ENCODE data around the gene AOC1.

The AOC1 gene

DNA sequence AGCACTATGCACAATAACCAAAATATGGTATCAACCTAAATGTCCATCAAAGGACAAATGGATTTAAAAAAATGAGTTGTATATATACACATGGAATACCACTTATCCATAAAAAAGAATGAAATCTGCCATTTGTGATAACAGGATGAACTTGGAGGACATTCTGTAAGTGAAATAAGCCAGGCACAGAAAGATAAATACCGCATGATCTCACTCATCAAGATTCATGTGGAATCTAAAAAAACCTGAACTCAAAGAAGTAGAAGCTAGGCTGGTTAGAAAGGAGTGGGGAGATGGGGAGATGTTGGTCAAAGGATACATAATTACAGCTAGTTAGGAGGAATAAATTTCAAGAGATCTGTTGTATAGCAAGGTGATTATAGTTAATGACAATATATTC lies 17.3 kb upstream of the AOC1 start:
- DNase-seq: no peak

DNA sequence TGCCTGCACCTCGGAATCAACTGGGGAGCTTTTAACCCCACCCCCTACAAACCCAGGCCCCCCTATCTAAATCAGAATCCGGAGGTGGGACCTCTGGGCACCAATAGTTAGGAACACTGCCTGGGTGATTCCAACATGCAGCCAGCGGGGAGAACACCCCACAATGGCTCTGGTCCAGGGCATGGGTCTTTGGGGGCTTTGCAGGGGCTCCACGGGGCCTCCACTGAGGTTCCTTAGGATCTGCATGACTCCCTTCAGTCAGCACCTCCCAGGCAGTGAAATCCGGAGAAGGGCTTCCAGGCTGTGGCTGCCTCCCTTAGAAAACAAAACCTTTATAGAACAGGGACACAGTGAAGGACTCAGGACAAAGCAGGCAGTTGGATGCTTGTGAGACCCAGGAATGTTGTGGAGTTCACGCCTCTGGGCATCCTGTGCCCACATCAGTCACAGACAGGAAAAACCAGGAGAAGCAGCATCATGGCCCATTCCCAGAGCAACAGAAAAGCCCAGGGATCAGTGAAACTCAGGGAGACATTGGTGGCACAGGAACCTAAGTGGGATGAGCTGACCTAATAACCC lies 16.5 kb upstream of the AOC1 start:
- DNase-seq: no peak

DNA sequence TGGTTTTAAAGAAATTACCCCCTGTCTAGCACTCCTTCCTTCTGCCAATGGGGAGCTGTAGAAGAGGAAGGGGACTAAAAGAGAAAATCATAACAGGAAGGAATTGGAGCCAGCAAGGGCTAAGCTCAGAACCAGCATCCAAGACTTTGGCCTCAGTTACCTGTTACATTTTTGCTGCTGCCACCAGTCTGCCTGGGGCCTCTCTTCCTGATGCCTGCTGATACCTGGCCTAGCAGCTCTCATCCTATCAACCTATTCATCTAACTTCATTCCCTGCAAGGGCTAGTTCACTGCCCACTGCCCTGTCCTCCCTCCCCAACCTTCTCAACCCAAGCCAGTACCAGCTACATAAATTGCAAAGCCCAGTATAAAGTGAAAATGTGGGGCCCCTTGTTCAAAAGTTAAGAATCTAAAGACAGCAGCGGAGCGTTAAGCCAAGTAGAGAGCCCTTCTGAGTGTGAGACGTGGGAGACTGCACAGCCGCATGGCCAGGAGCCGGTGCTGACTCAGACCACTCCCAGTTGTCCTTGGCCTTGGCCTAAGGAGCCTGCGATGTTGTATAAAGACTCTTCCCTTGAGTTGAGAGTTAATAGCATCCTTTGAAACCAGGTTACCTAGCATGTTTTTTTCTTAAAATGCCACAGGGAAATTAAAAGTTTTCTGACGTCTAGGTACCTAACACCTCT lies 13.2 kb upstream of the AOC1 start:
- DNase-seq: no peak

DNA sequence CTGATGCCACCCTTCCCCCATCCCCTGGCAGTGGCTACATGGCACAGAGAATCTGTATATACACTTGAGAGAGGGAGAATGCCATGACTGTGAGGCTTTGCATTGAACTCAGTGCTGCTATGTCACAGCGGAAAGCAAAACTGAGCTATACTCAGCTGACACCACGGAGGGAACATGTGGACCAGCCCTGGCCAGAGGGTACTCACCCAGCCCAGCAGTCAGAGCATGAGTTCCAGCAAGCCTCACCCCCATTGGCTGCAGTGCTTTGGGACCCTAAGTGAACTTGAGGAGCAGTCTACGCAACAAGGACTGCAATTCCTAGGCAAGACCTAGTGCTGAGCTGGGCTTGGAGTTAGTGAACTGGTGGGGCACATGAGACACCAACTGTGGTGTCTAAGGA lies 10.3 kb upstream of the AOC1 start:
- DNase-seq: no peak

DNA sequence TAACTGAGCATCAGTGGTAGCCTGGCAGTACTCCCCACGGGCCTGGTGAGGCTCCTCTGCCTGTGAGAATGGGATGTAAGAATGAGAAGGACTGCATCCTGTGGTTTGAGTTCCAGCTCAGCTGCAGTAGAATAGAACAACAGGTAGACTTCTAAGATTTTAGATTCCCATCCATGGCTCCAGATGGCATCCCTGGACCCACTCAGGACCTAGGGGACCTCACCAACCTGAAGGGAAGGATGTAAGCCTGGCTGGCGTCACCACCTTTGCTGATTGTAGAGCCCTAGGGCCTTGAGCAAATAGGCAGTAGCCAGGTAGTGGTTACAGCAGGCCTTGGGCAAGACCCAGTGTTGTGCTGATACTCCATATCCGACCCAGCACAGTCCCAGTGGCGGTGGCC lies 9.6 kb upstream of the AOC1 start:
- no peak for DNase-seq

DNA sequence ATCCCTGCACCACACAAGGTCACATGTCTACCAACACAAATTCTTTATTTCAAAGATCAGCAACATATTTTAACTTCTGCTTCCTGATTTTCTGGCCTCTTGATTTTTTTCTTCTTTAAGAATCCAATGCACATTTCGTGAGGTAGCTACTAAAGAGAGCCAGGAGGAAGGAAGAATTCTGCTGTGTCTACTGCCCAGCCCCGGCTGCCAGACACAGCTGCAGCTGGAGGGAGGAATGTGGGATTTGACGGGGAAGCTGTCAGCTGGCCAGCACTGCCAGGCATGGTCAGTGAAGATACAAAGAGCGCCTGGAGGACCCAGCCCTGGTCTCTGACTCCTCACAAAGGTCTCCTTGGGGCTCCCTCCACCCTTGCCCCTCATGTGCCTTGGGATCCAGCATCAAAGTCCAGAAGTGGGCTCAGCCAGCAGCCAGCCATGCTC lies 6.9 kb upstream of the AOC1 start:
- no peak for DNase-seq

DNA sequence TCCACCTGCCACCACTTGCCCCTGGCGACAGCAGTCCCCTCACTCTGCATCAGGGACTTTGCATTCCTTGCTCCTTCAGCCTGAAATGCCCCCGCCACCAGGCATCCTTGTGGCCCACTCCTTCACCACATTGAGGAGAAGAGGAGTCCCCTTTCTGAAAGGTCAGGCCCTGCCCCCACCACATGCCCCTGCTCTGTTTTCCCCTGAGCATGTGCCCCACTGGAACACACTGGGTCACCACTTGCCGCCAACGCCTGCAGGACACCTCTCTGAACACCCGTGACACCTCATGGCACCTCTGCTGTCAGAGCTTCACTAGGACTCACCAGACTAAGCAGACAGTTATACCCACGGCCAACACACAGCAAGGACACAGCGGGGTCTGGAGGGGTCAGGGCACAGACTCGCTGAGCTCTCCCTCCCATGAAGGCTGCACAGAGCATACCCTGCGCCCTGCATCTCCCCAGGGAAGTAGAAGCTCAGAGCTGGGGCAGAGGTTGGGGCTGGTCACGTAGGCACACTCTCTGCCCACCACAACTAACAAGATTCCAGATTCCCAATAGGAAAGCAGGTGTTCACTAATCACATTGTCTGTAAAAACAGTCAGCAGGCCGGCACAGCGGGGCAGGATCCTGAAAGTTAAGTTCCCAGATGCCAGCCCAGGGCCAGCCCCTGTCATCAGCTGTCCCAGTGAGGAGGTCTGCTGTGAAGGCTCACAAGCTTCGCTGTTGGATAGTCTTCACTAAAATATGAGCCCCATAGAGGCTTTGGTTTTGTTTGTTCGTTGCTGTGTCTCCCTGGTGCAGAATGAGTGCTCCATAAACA lies 5.8 kb upstream of the AOC1 start:
- DNase-seq: no peak

DNA sequence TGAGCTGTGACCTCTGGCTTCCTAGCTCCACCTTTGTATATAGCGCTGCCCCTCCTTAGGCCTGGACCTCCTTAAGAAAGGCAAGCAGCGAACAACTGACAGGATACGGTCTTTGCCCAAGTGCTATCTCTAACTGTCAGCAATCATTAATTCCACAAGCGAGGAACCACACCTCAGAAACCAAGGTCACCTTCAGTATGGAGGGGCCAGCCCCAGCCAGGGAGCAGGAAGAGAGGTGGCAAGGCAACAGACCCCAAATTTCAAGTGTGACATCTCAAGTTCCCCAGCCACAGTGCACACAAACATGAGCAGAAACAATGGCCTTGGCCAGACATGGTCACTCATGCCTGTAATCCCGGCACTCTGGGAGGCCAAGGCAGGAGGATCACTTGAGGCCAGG lies 4.8 kb upstream of the AOC1 start:
- DNase-seq: no peak

DNA sequence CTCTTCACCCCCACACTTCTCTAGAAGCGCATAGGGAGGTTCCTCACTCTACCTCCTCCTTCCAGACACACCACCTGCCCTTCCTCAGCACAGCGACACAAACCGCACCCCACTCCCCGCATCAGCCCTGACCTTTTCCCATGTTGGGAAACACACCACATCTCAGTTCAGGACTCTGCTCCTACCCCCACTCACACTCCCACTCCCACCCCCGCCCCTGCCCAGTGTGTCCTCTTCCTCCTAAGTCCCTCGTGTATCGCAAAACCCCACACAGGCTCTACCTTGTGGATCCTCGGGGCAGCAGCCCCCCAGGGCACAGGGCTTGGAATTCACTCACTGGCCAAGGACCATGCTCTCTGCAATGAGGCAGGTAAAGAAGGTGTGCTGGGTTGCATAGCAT lies 4.2 kb upstream of the AOC1 start:
- no peak for DNase-seq

DNA sequence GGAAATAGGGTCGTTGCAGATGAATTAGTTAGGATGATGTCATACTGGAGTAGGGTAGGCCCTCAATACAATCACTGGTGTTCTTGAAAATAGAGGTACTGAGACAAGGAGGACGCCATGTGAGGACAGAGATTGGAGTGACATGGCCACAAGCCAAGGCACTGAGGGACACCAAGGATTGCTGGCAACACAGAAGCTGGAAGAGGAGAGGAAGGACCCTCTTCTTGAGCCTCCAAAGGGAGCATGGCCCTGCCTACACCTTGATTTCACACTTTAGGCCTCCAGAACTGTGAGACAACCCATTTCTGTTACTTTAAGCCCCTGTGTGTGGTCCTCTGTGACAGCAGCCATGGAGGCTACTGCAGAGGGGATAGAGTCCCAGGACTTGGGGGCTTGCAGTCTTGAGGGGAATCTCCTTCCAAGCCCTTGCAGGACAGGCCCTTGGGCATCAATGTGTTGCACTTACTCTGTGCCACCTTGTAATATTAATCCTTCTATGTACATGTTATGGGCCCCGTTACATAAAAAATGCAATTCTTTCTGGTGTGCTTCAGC lies 3.7 kb upstream of the AOC1 start:
- no peak for DNase-seq

DNA sequence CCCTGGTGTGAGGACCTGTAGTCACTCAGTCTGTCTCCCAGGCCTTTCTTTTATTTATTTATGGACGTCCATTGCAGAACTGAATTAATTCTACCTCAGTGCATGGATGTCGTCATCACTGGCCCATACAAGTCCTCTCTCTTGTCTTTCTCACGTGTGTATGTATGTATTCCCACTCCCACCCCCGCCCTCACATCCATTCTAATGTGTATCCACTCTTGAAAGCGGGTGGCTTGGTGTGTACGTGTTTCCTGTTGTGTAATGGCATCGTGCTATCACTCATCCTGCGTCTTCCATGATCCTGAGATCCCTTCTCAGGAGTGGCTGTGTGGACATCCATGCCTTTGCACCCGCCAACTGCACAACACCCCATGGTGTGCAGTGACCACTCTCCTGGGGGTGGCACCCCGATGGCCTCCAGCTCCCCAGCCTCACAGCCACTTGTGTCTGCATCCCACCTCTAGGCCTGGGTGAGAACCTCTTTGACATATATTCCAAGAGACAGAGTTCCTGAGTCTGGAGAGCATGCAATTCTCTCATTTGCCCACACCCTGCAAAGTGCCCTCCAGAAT lies 3.0 kb upstream of the AOC1 start:
- DNase-seq: no peak

DNA sequence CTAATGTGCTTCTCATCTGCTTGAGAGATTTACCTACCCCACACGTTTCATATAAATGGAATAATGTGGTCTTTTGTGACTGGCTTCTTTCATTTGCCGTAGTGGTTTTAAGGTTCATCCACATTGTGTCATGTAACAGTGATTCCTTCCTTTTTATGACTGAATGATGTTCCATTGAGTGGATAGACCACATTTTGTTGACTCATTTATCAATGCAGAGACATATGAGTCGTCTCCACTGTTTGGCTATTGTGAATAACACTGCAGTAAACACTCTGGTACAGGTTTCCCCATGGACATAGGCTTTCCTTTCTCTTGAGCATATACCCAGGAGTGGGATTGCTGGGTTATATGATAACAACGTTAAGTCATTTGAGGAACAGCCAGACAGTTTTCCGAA lies 2.0 kb upstream of the AOC1 start:
- DNase-seq: no peak

DNA sequence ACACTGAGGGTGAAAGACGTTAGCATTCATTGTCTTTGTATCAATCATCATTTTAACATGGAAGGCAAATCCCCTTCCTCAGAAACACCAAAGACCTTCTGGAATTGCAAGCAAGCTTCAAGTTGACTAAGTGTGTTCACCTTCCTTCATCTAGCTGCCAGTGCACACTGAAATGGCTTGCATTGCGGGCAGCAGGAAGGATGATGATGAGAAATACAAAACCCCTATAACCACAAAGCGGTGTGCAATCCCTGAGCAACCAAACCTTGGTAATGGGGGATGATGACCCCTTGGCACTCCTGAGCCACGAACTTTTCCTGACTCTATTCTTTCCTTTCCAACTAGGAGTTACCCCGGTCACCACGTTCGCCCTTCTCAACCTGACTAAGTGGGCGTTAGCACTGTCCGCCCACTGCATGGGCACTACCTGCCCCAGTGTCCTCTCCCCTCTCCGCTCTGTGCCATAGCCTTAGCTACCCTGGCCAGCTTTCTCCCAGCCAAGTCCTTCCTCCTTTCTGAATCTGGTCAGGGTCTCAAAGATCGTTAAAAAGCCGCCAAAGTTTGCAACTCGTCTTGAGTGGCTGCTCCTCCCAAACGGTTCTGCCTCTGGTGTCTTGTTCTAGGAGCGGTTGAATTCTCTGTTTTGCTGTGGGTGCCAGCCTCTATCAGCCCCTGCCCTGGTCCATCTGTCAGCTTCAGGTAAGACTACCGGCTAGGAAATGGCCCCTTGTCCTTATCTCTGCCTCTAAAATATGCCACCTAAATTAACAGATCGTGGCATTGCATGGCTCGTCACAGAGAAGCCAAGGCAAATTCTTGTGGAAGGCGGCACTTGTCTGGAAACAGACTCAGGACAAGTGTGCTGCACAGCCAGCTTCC lies 586 bp upstream of the AOC1 start:
- no peak for DNase-seq

DNA sequence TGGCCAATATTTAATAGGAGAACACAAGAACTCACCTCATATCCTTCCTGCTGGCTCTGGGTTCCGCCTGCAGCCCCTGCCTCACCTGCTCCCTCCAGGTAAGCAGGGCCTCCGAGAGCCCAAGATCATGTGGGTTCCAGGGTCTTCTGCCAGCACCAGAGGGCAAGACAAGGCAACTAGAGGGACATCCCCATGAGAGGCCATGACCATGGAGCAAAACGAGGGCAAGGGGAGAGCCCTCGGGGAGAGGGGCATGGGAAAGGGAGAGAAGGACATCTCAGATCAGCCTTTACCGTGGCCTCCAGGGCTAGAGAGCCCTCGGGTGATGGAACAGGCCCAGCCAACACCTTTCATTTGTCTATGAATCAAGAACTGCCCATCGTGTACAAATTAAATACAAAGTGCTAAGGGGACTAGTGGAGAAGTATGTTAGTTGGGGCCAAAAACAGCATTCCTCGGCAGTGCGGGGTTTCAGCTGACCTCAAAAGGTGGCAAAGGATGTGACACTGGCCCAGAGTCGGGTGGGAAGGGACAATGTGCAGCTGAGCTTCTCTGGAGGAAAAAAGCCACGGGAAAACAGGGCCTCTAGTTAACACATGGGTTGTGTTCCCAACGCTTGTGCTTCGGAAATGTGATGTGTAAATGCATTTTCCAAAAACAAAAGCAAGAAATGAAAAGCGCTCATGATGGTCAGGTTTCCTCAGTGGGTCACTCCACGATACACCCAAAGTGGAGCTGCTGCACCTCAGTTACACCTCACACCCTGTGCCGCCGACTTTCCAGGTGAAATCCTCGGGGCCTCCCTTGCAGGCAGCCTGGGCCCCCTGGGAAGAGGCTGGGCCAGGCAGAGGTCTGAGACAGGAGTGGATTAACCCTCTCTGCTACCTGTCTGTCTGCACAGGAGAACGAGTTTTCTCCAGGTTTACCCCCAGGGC lies 2.0 kb downstream of the AOC1 start:
- no peak for DNase-seq

DNA sequence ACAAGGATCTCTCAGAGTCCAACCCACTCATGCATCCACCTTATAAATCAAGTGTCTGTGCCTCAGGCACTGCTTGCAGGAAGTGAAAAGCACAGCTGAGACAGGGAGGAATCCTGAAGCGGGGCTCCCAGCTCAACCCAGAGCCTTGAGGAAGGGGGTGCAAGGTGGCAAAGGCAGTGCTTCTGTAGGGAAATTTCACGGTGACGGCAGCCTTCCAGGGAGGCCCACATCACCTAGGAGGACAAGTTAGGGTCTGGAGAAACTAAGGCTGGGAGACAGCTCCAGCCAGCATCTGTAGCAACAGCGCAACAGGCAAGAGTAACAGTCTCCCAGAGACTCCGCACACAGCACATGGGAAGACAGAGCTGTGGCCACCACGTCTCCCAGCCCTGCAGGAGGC lies 2.7 kb downstream of the AOC1 start:
- no peak for DNase-seq

DNA sequence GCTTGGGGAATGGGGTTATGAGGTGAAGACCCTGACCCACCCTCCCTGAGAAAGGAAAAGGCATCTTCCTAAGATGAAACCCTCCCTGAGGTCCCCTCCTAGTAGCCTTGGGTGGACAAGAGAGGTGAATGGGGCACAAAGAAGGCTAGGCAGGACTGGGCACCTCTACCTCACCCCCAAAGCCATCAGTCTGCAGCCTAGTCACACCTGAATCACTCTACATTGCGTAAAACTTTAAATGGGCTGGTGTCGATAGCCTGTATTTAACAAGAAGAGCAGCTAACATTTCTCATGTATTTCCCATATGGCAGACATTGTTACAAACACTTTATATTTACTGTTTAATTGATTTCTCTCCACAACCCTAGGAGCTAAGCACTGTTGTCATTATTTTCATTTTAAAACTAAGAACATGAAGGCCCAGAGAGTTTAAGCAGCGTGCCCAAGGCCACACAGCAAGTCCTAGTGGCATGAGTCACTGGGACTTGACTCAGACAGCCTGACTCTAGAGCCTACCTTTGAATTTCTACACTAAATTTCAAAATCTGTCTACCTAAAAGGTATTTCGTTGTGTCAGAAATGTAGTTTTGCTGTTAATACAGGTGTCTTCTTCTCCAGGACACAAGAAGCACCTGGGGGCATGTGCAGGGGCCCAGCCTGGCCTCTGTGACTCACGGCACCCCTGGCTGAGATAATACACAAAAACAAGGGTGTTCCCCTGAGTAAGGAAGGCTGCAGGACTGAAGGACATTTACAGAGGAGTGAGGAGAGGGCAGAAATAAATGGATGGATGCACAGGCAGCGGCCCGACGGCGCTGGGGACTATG lies 3.4 kb downstream of the AOC1 start:
- DNase-seq: no peak

DNA sequence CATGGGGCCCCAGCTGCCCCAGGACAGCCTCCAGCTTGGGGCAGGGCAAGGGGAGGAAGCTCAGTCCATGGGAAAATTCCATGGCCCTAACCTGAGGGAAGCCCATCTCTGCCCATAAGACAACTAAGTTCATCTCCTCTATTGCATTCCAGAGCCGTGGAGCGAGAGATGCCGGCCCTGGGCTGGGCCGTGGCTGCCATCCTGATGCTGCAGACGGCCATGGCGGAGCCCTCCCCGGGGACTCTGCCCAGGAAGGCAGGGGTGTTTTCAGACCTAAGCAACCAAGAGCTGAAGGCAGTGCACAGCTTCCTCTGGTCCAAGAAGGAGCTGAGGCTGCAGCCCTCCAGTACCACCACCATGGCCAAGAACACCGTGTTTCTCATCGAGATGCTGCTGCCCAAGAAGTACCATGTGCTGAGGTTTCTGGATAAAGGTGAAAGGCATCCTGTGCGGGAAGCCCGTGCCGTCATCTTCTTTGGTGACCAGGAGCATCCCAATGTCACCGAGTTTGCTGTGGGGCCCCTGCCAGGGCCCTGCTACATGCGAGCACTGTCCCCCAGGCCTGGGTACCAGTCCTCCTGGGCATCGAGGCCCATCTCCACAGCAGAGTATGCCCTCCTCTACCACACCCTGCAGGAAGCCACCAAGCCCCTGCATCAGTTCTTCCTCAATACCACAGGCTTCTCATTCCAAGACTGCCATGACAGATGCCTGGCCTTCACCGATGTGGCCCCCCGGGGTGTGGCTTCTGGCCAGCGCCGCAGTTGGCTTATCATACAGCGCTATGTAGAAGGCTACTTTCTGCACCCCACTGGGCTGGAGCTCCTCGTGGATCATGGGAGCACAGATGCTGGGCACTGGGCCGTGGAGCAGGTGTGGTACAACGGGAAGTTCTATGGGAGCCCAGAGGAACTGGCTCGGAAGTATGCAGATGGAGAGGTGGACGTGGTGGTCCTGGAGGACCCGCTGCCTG lies 4.3 kb downstream of the AOC1 start:
- no peak for DNase-seq

DNA sequence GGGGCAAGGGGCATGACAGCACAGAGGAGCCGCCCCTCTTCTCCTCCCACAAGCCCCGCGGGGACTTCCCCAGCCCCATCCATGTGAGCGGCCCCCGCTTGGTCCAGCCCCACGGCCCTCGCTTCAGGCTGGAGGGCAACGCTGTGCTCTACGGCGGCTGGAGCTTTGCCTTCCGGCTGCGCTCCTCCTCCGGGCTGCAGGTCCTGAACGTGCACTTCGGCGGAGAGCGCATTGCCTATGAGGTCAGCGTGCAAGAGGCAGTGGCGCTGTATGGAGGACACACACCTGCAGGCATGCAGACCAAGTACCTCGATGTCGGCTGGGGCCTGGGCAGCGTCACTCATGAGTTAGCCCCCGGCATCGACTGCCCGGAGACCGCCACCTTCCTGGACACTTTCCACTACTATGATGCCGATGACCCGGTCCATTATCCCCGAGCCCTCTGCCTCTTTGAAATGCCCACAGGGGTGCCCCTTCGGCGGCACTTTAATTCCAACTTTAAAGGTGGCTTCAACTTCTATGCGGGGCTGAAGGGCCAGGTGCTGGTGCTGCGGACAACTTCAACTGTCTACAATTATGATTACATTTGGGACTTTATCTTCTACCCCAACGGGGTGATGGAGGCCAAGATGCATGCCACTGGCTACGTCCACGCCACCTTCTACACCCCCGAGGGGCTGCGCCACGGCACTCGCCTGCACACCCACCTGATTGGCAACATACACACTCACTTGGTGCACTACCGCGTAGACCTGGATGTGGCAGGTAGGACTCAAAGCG lies 5.1 kb downstream of the AOC1 start:
- no peak for DNase-seq
